Testis (tissue), 2 donors: ENCODE measurements around the gene PNLIPRP3.

ENCODE experiments used
- CTCF ChIP-seq, 3 experiments: fragments of 450-650 bp in 2 of 3; fragments of 200-600 bp in 1 of 3; sonication (generic) in 1 of 3; IDR thresholded peaks; one replicate each; pipeline ENCODE4 v1.5.1; 2016 to 2019; ENCODE audit warnings: antibody characterized with exemption in 3 of 3, mild to moderate bottlenecking in 2 of 3, moderate library complexity in 1 of 3
- POLR2A ChIP-seq: fragments of 450-650 bp; IDR thresholded peaks from one replicate; pipeline ENCODE4 v1.6.1; 2017; ENCODE audit warnings: antibody characterized with exemption, mild to moderate bottlenecking, moderate library complexity

GRCh38 chr10:116510565-116510964, 82.9 kb downstream of the PNLIPRP3 start:
- TF ChIP-seq CTCF (IDR thresholded peaks at IDR 0.05) (no peak), POLR2A (no peak)
